B cell (primary cell): ENCODE data around the gene NRP1. TPM values are rescaled to one million over a fixed set of nuclear protein-coding genes. Genes with fewer than 3 reads are reported as not detected.

Experiments used
- ATAC-seq: fragments of 200-7000 bp; cut with Tn5 transposase; one replicate; pipeline ENCODE4 v1.10.0; 2021; ENCODE audit warnings: low read depth, mild to moderate bottlenecking, moderate number of reproducible peaks, moderate library complexity
- CTCF ChIA-PET: fragments of 350-600 bp; sonication (Branson Sonifier 250); formaldehyde crosslinking; loops from one replicate; lab custom pipeline; 2021; ENCODE audit warnings: antibody characterized with exemption, inconsistent platforms; lab: Charles Lee
- POLR2A ChIA-PET: fragments of 350-600 bp; sonication (Branson Sonifier 250); formaldehyde crosslinking; loops from one replicate; lab custom pipeline; 2021; ENCODE audit warnings: antibody characterized with exemption; lab: Charles Lee
- DNase-seq: peaks from one replicate; pipeline ENCODE4 v3.0.0; 2013
- H2AFZ ChIP-seq: 2 replicates; pipeline ENCODE4 v1.6.1; 2012; ENCODE audit warnings: mild to moderate bottlenecking, low read depth, low read length; ENCODE audit not compliant: insufficient read depth, poor library complexity, severe bottlenecking
- H3K27ac ChIP-seq, 2 donors: 1 replicate in 1 of 2; 2 replicates in 1 of 2; pipeline ENCODE4 v1.5.1; 2012 to 2013; ENCODE audit warnings: low read length in 2 of 2, mild to moderate bottlenecking in 2 of 2, moderate library complexity in 1 of 2
- H3K27me3 ChIP-seq, 4 experiments: fragments of 200-600 bp in 1 of 4; sonication (generic) in 1 of 4; replicated peaks in 1 of 4; 1 replicate in 2 of 4; 2 replicates in 2 of 4; pipeline versions ENCODE4 v1.6.1 to v1.7.0; 2013 to 2016; ENCODE audit warnings: low read length in 3 of 4, mild to moderate bottlenecking in 2 of 4, mixed read lengths in 1 of 4, moderate library complexity in 1 of 4; ENCODE audit not compliant: insufficient read depth in 4 of 4, control insufficient read depth in 3 of 4; ENCODE audit errors: control extremely low read depth in 1 of 4
- H3K36me3 ChIP-seq, 2 experiments: replicated peaks in 1 of 2; 1 replicate in 1 of 2; 2 replicates in 1 of 2; pipeline versions ENCODE4 v1.6.1 to v1.7.1; 2013; ENCODE audit warnings: low read length in 1 of 2; ENCODE audit not compliant: insufficient read depth in 2 of 2, control insufficient read depth in 1 of 2; ENCODE audit errors: control extremely low read depth in 1 of 2, extremely low read depth in 1 of 2
- H3K4me1 ChIP-seq, 2 donors: fragments of 200-600 bp in 1 of 2; sonication (generic) in 1 of 2; 1 replicate in 1 of 2; 2 replicates in 1 of 2; pipeline versions ENCODE4 v1.5.1 to v1.6.1; 2013 to 2017; ENCODE audit warnings: low read length in 2 of 2; ENCODE audit not compliant: control insufficient read depth in 2 of 2, insufficient read depth in 2 of 2
- H3K4me2 ChIP-seq: replicated peaks from 2 replicates; pipeline ENCODE3; 2012; ENCODE audit warnings: mild to moderate bottlenecking, low read depth, low read length; ENCODE audit not compliant: poor library complexity, severe bottlenecking
- H3K4me3 ChIP-seq, 5 experiments: fragments of 200-600 bp in 1 of 5; sonication (generic) in 1 of 5; 1 replicate in 3 of 5; 2 replicates in 2 of 5; pipeline versions ENCODE4 v1.5.1 to v1.7.0; 2011 to 2016; ENCODE audit warnings: low read length in 4 of 5, mild to moderate bottlenecking in 4 of 5, low read depth in 2 of 5, control low read depth in 1 of 5, moderate library complexity in 1 of 5; ENCODE audit not compliant: insufficient read depth in 1 of 5; ENCODE audit errors: control extremely low read depth in 1 of 5, extremely low read depth in 1 of 5
- H3K79me2 ChIP-seq: fragments of 200-600 bp; sonication (generic); one replicate; pipeline ENCODE4 v1.6.0; 2016; ENCODE audit warnings: low read length; ENCODE audit not compliant: control insufficient read depth, insufficient read depth
- H3K9ac ChIP-seq: fragments of 200-600 bp; sonication (generic); 2 replicates; pipeline ENCODE4 v1.6.1; 2017; ENCODE audit warnings: mild to moderate bottlenecking, low read length, moderate library complexity
- H3K9me3 ChIP-seq, 3 donors: one replicate each; pipeline versions ENCODE4 v1.6.1 to v1.7.1; 2013; ENCODE audit warnings: low read length in 2 of 3; ENCODE audit not compliant: control insufficient read depth in 2 of 3, insufficient read depth in 1 of 3; ENCODE audit errors: control extremely low read depth in 1 of 3
- H4K20me1 ChIP-seq: 2 replicates; pipeline ENCODE4 v1.6.0; 2012; ENCODE audit warnings: mild to moderate bottlenecking, low read length; ENCODE audit not compliant: insufficient read depth, control insufficient read depth, poor library complexity, severe bottlenecking
- H3K27ac Mint-ChIP-seq: one replicate; pipeline ENCODE4 v1.8.0; 2021; ENCODE audit warnings: mixed read lengths
- H3K27me3 Mint-ChIP-seq: one replicate; pipeline ENCODE4 v1.8.0; 2021; ENCODE audit warnings: mixed read lengths
- H3K4me1 Mint-ChIP-seq: one replicate; pipeline ENCODE4 v1.8.0; 2021; ENCODE audit warnings: mixed read lengths
- H3K4me3 Mint-ChIP-seq: one replicate; pipeline ENCODE4 v1.8.0; 2021; ENCODE audit warnings: mixed read lengths
- H3K9me3 Mint-ChIP-seq: one replicate; pipeline ENCODE4 v1.8.0; 2022; ENCODE audit warnings: mixed read lengths; ENCODE audit not compliant: insufficient read depth
- CTCF ChIP-seq: fragments of 200-600 bp; IDR thresholded peaks from one replicate; pipeline ENCODE4 v1.8.0; 2022; ENCODE audit warnings: antibody characterized with exemption, mild to moderate bottlenecking
- EZH2 ChIP-seq: IDR thresholded peaks from 2 replicates; pipeline ENCODE4 v1.6.1; 2012; ENCODE audit warnings: borderline replicate concordance, low read depth, mild to moderate bottlenecking, moderate library complexity, low read length; ENCODE audit not compliant: insufficient read depth, poor library complexity, severe bottlenecking
- WGBS: methylation state at CpG from one replicate; pipeline ENCODE4 v1.1.5; 2013; ENCODE audit warnings: missing lambda C conversion rate; ENCODE audit not compliant: insufficient coverage; 5-methylcytosine and 5-hydroxymethylcytosine counted together
- intact Hi-C: fragments of 100-400 bp; cut with micrococcal nuclease; formaldehyde crosslinking; loops from one replicate; pipeline ENCODE4 v1.10.0; 2022
- polyA plus RNA-seq: library from polyadenylated mRNA; depleted of rRNA; stranded (reverse); fragments of >200 nt; gene quantifications from 2 replicates; pipeline ENCODE4 v1.2.3, GENCODE V29; 2012
- total RNA-seq, 2 donors: library from RNA; stranded (reverse); fragments of 120-200 nt in 1 of 2; gene quantifications; 1 replicate in 1 of 2; 2 replicates in 1 of 2; pipeline versions ENCODE4 v1.2.3 to v1.2.4, GENCODE V29; 2013 to 2022

Gene NRP1
- total and polyA plus RNA-seq, 2 donors (not counting 1 experiment from before 2014, with no cell fraction given), result 0.34 TPM; not detected in 1

GRCh38 chr10:33235251-33235884 is 99.1 kb downstream of the NRP1 start:
- H3K36me3 ChIP-seq, result no peaks in the 10 kb centered on the region
- ChIA-PET POLR2A (no interaction called here), CTCF (no interaction called here)
- no peak overlapping the region for H3K9ac ChIP-seq
- no peak for ATAC-seq
- Mint-ChIP-seq H3K9me3 (no peaks in the 10 kb centered on the region), H3K27me3 (peaks cover 11% of the 10 kb centered on the region), H3K4me3 (no peak overlapping the region), H3K4me1 (no peaks in the 10 kb centered on the region), H3K27ac (no peak overlapping the region)
- no peaks in the 10 kb centered on the region for H3K27me3 ChIP-seq
- no peak overlapping the region for H3K27ac ChIP-seq
- H3K4me1 ChIP-seq, result no peaks in the 10 kb centered on the region
- TF ChIP-seq EZH2, result no peak
- TF ChIP-seq CTCF, result no peak
- no peaks in the 10 kb centered on the region for H4K20me1 ChIP-seq
- no peak overlapping the region for H3K4me2 ChIP-seq
- 95% methylated on average over 4 of the region's 8 CpGs for WGBS
- H3K79me2 ChIP-seq, result no peaks in the 10 kb centered on the region
- no peak overlapping the region for H3K4me3 ChIP-seq
- no peak for DNase-seq
- intact Hi-C loops, result no loop called here
- no peak overlapping the region for H2AFZ ChIP-seq
- H3K9me3 ChIP-seq, result no peaks in the 10 kb centered on the region

GRCh38 chr10:33234831-33235237 is 99.6 kb downstream of the NRP1 start:
- TF ChIP-seq CTCF (no peak), EZH2 (no peak)
- POLR2A ChIA-PET, result no interaction called here
- intact Hi-C loops, result no loop called here

More at GRCh38 chr10:33234831-33235237, 99.6 kb downstream of the NRP1 start:
- Mint-ChIP-seq H3K9me3 (no peaks in the 10 kb centered on the region), H3K27me3 (peaks cover 11% of the 10 kb centered on the region), H3K4me3 (no peak overlapping the region), H3K27ac (no peak overlapping the region), H3K4me1 (no peaks in the 10 kb centered on the region)
- no peaks in the 10 kb centered on the region for H3K36me3 ChIP-seq
- no peak overlapping the region for H3K9ac ChIP-seq
- H3K9me3 ChIP-seq, result no peaks in the 10 kb centered on the region
- ATAC-seq, result no peak
- H3K79me2 ChIP-seq, result no peaks in the 10 kb centered on the region
- no peaks in the 10 kb centered on the region for H3K27me3 ChIP-seq
- no peak for DNase-seq
- H3K27ac ChIP-seq, result no peak overlapping the region
- WGBS, result no CpG with 5 or more reads among the region's 1 CpG
- H2AFZ ChIP-seq, result no peak overlapping the region
- no peaks in the 10 kb centered on the region for H3K4me1 ChIP-seq
- no peaks in the 10 kb centered on the region for H4K20me1 ChIP-seq
- CTCF ChIA-PET, result no interaction called here
- no peak overlapping the region for H3K4me3 ChIP-seq
- no peak overlapping the region for H3K4me2 ChIP-seq
